ENCODE results near the gene THAP11. TPM values are rescaled to one million over a fixed set of nuclear protein-coding genes. Genes with fewer than 3 reads are reported as not detected.

THAP11 gene
- total RNA-seq, 4 donors from 2014 or later, result 61.3 to 102 (median 75.9) TPM

DNA sequence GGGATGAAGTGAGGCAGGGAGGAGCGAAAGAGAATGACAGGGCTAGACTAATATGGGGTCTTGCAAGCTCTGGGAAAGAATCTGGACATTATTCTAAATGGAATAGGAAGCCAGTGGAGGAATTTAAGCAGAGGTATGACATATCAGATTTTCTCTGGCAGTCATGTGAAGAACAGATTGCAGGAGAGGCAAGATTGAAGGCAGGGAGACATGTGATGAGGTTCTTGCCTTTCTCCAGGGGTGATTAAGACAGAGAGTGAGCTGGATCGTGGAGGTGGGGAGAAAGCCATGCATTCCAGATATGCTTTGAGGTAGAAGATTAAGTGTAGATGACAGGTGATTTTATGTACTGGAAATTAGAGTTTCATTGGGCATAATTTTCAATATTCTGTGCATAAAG lies 4.3 kb upstream of the THAP11 start:
- WGBS, 2 donors, result 87 to 89% methylated on average over 2 of the region's 2 CpGs
- intact Hi-C loops (cut with DNase I; ENCODE audit: low total_unique reads), result no loop called here
- TF ChIP-seq, protein P1, sequence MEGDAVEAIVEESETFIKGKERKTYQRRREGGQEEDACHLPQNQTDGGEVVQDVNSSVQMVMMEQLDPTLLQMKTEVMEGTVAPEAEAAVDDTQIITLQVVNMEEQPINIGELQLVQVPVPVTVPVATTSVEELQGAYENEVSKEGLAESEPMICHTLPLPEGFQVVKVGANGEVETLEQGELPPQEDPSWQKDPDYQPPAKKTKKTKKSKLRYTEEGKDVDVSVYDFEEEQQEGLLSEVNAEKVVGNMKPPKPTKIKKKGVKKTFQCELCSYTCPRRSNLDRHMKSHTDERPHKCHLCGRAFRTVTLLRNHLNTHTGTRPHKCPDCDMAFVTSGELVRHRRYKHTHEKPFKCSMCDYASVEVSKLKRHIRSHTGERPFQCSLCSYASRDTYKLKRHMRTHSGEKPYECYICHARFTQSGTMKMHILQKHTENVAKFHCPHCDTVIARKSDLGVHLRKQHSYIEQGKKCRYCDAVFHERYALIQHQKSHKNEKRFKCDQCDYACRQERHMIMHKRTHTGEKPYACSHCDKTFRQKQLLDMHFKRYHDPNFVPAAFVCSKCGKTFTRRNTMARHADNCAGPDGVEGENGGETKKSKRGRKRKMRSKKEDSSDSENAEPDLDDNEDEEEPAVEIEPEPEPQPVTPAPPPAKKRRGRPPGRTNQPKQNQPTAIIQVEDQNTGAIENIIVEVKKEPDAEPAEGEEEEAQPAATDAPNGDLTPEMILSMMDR (IDR thresholded peaks at IDR 0.05), result no peak
- TF ChIP-seq POLR2A (IDR thresholded peaks at IDR 0.05), result no peak
- DNase-seq (ENCODE audit: low spot score in 2 of 2), result no peak
- H3K4me3 ChIP-seq (ENCODE audit: low read depth, poor library complexity, severe bottlenecking), result no peak overlapping the region

DNA sequence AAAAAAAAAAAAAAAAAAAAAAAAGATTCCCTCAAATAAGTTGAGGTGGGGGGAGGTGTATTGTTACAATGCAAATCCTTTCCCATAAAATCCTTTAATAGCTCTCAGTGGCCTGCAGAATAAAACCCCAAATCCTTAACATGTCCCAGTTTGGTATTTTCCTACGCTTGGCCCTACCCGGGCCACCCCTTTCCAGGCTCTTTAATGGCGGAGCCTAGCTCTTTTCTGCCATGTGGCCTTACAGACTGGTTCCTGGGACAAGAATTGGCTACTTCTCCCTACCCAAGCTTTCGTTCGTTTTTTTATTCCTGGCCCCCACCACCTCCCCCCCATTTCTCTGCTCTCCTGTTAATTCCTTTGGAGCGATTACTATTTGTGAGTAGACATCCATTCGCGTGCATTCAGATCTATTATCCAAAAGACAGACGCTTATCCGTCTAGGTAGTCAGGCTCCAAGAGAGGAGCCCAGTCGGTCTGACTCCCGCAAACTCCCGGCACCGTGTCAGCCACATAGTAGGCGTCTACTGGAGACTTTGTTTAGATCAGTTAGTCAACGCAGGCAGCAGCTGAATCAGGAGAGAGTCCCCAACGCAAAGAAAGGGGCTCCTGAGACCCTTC lies 813 bp upstream of the THAP11 start:
- intact Hi-C loops (cut with DNase I; ENCODE audit: low total_unique reads), result no loop called here
- H3K4me3 ChIP-seq (ENCODE audit: low read depth, poor library complexity, severe bottlenecking), result no peak overlapping the region
- DNase-seq (ENCODE audit: low spot score in 2 of 2), result no peak
- 36 to 45% methylated on average over 17 of the region's 17 CpGs for WGBS, 2 donors
- no peak for TF ChIP-seq POLR2A (IDR thresholded peaks at IDR 0.05)
- TF ChIP-seq, protein P1 (IDR thresholded peaks at IDR 0.05), result no peak

DNA sequence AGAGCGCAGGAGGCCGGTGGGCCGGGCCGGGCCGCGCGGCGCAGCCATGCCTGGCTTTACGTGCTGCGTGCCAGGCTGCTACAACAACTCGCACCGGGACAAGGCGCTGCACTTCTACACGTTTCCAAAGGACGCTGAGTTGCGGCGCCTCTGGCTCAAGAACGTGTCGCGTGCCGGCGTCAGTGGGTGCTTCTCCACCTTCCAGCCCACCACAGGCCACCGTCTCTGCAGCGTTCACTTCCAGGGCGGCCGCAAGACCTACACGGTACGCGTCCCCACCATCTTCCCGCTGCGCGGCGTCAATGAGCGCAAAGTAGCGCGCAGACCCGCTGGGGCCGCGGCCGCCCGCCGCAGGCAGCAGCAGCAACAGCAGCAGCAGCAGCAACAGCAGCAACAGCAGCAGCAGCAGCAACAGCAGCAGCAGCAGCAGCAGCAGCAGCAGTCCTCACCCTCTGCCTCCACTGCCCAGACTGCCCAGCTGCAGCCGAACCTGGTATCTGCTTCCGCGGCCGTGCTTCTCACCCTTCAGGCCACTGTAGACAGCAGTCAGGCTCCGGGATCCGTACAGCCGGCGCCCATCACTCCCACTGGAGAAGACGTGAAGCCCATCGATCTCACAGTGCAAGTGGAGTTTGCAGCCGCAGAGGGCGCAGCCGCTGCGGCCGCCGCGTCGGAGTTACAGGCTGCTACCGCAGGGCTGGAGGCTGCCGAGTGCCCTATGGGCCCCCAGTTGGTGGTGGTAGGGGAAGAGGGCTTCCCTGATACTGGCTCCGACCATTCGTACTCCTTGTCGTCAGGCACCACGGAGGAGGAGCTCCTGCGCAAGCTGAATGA lies 606 bp downstream of the THAP11 start:
- DNase-seq (ENCODE audit: low spot score in 2 of 2), result peak in 1 of 2 donors; percentile 93
- peak overlapping the region; percentile 65 for H3K4me3 ChIP-seq (ENCODE audit: low read depth, poor library complexity, severe bottlenecking)
- intact Hi-C loops (cut with DNase I; ENCODE audit: low total_unique reads), result no loop called here
- no peak for TF ChIP-seq POLR2A (IDR thresholded peaks at IDR 0.05)
- TF ChIP-seq, protein P1 (IDR thresholded peaks at IDR 0.05), result no peak
- WGBS, 2 donors, result 0 to 2% methylated on average over 38 to 43 of the region's 67 CpGs

DNA sequence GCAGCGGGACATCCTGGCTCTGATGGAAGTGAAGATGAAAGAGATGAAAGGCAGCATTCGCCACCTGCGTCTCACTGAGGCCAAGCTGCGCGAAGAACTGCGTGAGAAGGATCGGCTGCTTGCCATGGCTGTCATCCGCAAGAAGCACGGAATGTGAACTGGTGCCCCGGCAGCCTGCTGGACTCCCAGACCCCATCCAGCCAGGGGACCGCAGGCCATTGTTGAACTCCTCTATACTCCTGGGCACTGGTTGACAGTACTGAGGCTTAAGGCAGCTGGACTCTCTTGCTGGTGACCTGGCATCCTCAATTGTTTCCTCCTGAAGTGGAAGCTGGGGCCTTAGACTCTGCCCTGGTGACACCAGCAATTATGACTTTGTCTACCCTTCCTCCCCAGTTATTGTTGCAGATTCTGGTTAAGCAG lies 1.2 kb downstream of the THAP11 start:
- peak in 1 of 2 donors; percentile 86 for DNase-seq (ENCODE audit: low spot score in 2 of 2)
- 8 to 9% methylated on average over 8 to 11 of the region's 11 CpGs for WGBS, 2 donors
- TF ChIP-seq POLR2A (IDR thresholded peaks at IDR 0.05), result no peak
- TF ChIP-seq, protein P1 (IDR thresholded peaks at IDR 0.05), result no peak
- peak overlapping the region; percentile 65 for H3K4me3 ChIP-seq (ENCODE audit: low read depth, poor library complexity, severe bottlenecking)
- intact Hi-C loops (cut with DNase I; ENCODE audit: low total_unique reads), result no loop called here

GRCh38 chr16:67844497-67844896 lies 2.4 kb downstream of the THAP11 start:
- TF ChIP-seq POLR2A (IDR thresholded peaks at IDR 0.05), result no peak
- TF ChIP-seq, protein P1 (IDR thresholded peaks at IDR 0.05), result no peak
- 58 to 59% methylated on average over 4 of the region's 4 CpGs for WGBS, 2 donors
- intact Hi-C loops (cut with DNase I; ENCODE audit: low total_unique reads), result no loop called here
- no peak for DNase-seq (ENCODE audit: low spot score in 2 of 2)
- H3K4me3 ChIP-seq (ENCODE audit: low read depth, poor library complexity, severe bottlenecking), result no peak overlapping the region
